Measurements from ENCODE around the gene RUBCNL. TPM values are rescaled to one million over a fixed set of nuclear protein-coding genes. Genes with fewer than 3 reads are reported as not detected.
"Not testable (repeated sequence)": the region's sequence is repeated elsewhere in the genome, so short reads cannot be mapped to it uniquely, and the experiment has no call there.

RUBCNL gene, protein sequence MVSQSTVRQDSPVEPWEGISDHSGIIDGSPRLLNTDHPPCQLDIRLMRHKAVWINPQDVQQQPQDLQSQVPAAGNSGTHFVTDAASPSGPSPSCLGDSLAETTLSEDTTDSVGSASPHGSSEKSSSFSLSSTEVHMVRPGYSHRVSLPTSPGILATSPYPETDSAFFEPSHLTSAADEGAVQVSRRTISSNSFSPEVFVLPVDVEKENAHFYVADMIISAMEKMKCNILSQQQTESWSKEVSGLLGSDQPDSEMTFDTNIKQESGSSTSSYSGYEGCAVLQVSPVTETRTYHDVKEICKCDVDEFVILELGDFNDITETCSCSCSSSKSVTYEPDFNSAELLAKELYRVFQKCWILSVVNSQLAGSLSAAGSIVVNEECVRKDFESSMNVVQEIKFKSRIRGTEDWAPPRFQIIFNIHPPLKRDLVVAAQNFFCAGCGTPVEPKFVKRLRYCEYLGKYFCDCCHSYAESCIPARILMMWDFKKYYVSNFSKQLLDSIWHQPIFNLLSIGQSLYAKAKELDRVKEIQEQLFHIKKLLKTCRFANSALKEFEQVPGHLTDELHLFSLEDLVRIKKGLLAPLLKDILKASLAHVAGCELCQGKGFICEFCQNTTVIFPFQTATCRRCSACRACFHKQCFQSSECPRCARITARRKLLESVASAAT
- total RNA-seq: 0.70 TPM
- long read RNA-seq, partial matches to known transcripts: 0 of 1 reads
- long read RNA-seq, other reads (novel, unspliced or antisense): 1 of 1 reads

DNA sequence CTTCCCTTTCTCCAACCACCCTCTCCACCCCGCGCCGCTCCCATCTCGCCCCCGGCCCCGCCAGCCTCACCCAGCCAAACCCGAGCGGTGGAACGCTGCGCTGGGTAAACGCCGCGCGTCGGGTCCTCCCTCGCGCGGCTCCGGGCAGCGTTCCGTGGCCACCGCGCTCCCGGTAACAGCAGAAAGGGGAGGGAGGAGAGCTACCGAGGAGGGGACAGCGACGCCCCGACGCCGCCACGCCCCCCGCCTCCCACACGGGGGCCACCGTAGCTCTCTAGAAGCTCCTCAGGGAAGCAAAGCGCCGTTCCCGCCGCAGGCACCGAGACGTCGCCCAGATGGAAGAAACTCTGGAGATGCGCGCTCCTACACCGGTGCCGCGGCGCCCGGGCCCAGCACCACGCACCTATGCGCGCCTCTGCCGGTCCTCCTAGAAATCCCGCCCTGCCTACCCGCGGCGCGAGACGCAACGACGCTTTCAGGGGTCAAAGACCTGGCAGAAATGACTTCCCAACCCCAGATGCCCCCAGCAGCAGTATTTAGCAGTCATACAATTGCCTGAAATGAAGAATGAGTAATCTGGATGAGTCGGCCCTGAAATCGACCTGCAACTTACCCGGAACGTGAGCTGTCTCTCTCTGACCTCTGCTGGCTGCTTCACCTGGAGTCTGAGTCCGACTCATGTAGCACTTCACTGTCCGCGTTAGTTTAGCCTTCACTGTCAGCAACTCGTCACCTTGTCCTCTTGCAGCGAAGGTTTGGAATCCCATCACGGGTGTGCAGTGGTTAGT, at the start of gene RUBCNL:
TSS of gene RUBCNL (minus strand) at position 189 of the 788 bp plus-strand sequence. CDS start 14,777 bp downstream, outside the sequence.
- intact Hi-C loops (cut with DNase I): no loop called here
- peak; percentile 44 for ATAC-seq (ENCODE audit: poor library complexity)
- DNase-seq: peak; percentile 64

DNA sequence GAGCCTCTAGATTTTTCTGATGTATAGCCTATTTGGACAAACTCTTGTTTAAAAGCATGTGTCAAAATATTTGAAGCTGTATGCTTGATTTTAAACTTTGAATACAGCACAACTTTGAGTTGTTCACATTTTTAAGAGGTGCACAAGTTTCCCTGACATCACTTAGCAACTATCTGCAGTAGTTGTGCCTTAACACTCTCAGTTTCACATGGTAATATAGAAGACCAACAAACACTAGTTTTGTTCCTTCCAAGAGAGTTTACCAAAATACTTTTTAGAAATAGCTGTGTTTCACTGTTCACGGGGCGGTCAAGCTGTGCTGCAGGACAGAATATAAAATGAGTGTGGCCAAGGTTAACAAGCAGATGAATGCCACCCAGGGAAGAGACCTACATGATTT, 42.5 kb upstream of the RUBCNL start:
- intact Hi-C loops (cut with DNase I); DNase-seq; ATAC-seq (ENCODE audit: poor library complexity): not testable (repeated sequence)

DNA sequence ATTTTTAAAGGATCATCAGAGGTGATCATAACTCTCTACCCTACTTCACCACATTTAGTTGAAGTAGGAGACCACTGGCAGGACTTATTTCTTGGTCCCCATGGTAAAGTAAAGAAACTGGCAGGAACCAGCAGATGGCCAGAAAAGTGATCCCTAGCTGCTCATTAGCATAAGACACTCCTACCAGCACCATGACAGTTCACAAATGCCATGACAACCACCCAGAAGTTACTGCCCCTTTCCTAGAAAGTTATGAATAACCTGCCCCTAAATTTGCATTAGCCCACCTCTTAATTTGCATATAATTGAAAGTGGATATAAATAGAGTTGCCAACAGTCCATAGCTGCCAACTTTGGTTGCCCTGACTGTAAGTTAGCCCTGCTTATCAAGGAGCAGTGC, 18.4 kb upstream of the RUBCNL start:
- DNase-seq (no peak), ATAC-seq (ENCODE audit: poor library complexity) (no peak)
- intact Hi-C loops (cut with DNase I): no loop called here

DNA sequence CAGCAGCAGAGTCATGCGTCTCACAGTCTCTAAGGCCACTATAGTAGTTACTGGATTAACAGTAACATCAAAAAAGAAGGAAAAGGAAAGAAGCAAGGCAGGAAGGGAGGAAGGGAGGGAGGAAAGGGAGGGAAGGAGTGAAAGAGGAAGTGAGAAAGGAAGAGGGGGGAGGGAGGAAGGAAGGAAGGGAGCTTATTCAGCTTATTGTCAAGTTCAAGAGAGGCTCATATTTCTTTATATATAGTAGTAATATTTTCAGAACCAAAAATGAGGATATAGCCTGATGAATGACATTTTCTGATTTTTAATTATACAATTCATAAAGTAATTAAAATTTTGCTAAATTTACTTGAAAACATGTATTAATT, 17.7 kb upstream of the RUBCNL start:
- intact Hi-C loops (cut with DNase I): no loop called here
- ATAC-seq (ENCODE audit: poor library complexity) (peak; percentile 71), DNase-seq (no peak)

DNA sequence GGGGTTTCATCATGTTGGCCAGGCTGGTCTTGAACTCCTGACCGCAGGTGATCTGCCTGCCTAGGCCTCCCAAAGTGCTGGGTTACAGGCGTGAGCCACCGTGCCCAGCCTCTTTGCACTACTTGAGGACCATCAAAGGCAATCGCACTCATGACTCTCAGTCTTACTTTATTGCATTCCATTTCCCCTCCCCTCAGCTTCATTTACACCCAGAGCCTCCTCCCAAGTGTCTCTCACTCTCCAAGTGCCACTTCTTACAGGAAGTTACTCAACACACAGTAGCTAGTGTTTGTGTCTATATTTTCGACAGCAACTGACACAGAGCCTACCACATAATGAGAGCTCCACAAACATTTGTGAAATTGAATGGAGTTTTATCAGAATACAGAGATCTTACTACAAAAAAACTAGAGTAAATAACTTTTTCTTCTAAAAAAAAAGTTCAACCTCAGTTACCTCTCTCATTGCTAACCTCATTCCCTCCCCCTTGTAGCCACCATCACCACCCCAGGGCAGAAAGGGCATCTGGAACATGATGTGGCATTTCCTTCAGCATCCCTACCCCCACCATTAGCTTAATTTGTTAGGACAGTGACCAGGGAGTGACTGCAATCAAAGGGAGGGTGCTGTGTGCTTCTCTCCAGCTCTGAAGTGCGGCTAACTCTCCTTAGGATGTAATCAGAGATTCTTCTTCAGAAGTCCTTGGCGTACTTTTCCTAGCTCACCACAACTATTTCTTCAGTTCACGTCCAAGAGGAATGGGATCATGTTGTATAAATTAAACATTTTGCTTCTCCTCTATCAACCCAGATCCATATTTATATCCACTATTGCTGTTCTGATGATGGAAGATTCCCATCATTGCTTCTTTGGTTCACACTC, 17.0 kb upstream of the RUBCNL start:
- ATAC-seq (ENCODE audit: poor library complexity) (peak; percentile 84), DNase-seq (no peak)
- intact Hi-C loops (cut with DNase I): no loop called here

DNA sequence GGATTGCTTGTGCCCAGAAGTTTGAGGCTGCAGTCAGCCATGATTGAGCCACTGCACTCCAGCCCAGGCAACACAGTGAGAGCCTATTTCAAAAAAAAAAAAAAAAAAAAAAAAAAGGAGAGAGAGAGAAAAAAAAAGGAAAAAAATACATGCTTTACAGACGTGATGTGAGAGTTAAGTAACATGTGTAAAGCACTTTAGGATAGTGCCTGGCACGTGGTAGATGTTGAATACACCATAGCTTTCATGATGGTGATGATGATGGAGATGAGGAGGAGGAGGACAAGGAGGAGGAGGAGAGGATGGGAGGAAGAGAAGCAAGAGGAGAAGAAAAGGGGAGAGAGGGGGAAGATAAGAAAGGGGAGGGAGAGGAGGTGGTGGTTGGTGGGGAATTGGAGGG, 15.1 kb upstream of the RUBCNL start:
- no peak for DNase-seq
- ATAC-seq (ENCODE audit: poor library complexity): no peak
- intact Hi-C loops (cut with DNase I): no loop called here

DNA sequence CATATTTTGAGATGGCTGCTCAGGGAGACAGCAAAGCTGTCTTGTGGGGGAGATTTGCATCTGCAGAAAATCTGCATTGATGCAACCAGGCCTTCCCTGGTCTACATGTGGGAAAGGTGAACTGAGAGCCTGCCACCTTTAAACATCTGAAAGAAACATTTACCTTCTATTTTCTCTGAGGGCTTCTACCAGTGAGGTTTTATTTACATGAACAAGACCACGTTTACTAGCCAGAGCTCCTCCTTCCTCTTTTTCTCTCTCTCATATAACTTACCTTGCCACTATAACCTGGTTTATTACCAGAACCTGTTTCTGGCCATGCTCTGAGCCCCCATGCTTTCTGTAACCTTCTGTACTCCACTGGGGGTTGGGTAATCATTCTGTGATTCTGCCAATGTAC, 14.4 kb upstream of the RUBCNL start:
- DNase-seq (no peak), ATAC-seq (ENCODE audit: poor library complexity) (no peak)
- intact Hi-C loops (cut with DNase I): no loop called here

DNA sequence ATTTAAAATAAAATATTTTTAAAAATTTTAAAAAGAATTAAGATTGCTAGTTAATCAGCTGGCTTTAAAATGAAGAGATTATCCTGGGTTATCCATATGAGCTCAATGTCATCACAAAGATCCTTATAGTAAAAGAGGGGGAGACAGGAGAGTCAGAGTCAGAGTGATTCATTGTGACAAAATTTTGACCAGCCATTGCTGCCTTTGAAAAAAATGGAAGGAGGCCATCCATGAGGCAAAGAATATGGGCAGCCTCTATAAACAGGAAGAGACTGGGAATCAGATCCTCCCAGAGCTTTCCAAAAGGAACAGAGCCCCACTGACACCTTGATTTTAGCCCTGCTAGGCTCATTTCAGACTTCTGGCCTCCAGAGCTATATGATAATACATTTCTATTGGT, 9.3 kb upstream of the RUBCNL start:
- DNase-seq (no peak), ATAC-seq (ENCODE audit: poor library complexity) (no peak)
- intact Hi-C loops (cut with DNase I): no loop called here

DNA sequence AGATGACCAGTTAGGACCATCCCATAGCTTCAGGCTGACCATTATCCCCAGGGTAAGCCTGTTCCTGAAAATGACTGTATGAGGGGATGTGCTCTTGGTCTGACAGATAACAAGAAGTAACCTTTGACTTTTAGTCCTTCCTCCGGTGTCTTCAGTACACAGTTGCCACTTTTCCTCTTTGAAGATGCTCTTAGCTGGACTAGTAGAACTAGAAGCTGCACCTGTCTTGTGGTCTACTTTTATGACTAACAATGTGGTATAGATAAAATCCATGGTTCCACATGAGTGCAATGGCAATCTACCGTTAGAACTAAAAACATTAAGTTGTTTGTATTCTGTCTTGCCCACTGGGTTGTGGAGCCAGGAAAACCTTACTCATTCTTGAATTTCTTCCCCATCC, 5.9 kb upstream of the RUBCNL start:
- intact Hi-C loops (cut with DNase I): no loop called here
- DNase-seq (no peak), ATAC-seq (ENCODE audit: poor library complexity) (no peak)

DNA sequence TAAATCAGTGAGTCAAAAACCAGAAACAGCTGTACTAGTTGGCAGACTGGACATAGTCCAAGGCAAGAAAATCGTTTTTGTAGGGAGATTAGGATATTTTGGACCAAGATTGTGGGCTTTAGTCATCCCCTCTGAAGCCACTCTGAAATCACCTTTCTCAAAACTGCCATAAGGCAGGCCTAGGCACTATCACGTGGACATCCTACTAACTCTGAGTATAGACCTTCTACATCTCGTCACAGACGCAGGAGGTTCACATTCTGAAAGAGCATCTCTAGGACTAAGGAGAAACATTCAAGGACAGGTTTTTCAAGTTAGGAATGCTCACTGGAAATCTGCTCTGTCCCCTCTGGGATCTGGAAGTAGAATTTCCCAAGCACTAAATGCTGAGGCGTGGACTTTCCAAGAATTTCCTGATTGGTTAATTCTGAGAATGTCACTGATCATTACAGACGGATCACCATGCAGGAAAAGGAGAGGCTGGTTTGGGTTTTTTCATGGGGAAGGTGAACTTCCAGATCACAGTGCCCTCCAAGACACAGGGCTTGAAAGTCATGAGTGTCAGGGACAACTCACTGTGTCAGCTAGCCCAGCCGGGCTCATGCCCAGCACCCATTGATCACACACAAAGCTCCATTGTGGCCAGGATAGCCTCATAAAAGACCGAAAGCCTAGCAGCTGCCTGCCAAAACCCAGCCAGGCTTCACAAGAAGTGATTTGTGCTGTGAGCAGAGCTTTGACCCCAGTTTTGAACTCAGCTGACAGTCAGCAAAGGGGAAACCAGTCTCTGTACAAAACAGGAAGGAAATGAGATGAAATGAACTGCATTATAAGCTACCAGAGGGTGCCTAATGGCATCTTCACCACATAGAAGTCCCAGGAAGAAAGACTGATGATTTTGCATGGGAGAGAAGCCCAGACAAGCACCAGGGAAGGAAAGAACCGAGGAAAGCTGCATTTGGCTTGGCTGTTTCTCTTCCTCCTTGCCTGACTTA, 2.7 kb upstream of the RUBCNL start:
- DNase-seq (peak; percentile 54), ATAC-seq (ENCODE audit: poor library complexity) (peak; percentile 71)
- intact Hi-C loops (cut with DNase I): no loop called here

DNA sequence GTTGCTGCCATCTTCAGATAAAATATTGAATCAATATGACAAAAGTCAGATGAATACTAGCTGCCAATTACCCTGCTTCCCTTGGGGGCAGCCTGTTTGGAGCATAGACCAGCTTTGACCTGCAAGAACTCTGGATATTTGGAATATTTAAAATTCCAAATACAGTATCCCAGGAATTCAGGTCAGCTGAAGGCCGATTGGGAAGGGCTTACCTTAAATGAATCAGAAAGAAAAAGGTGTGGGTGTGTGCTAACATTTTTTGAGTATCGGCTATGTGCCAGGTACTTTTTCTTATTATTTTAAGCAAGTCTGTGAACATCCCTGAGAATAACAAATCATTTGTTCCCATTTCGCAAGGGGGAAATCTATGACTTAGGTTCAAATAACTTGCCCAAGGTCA, 1.8 kb upstream of the RUBCNL start:
- intact Hi-C loops (cut with DNase I): no loop called here
- no peak for DNase-seq
- ATAC-seq (ENCODE audit: poor library complexity): no peak

DNA sequence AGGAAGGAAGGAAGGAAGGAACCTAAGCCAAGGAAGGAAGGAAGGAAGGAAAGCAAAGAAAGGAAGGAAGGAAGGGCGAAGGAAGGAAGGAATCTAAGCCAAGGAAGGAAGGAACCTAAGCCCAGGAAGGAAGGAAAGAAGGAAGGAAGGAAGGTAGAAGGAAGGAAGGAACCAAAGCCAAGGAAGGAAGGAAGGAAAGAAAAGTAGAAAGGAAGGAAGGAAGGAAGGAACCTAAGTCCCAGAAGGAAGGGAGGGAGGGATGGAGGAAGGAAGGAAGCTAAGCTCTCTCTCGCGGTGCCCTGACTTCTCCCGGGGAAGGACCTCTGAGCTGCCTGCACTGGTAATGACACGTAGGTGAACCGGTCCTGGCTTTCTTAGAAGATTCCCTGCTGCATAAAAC, 1.3 kb upstream of the RUBCNL start:
- DNase-seq: no peak
- intact Hi-C loops (cut with DNase I): no loop called here
- no peak for ATAC-seq (ENCODE audit: poor library complexity)

DNA sequence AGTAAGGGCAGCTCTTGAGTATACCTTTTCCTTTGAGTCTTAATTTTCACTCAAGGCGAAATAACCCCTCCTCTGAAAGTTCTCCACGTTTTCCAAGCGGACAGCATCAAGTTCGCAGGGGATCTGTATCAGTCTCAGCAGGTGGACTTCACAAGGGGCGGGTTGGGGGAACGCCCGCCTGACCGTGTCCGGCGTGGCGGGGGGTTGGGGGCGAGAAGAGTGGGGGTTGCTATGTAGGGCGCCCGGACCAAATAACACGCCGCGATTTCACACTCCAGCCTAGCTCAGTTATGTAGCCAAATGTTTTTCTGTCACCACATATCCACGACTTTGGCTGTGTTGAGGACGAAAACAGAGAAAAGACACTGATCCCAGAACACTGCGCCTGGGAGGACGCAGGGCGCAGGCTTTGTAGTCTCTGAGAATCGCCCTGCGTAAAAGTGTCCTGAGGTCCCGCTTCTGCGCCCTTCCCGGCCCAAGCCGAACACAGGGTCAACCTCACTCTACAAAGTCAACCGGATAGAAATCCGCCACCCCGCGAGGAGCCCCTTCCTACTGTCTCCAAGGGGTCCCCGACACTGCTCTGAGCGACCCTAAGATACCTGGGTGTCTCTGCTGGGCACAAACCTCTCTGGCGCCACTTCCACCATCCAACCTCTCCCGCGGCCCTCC, 524 bp downstream of the RUBCNL start:
- intact Hi-C loops (cut with DNase I): no loop called here
- DNase-seq (no peak), ATAC-seq (ENCODE audit: poor library complexity) (no peak)

DNA sequence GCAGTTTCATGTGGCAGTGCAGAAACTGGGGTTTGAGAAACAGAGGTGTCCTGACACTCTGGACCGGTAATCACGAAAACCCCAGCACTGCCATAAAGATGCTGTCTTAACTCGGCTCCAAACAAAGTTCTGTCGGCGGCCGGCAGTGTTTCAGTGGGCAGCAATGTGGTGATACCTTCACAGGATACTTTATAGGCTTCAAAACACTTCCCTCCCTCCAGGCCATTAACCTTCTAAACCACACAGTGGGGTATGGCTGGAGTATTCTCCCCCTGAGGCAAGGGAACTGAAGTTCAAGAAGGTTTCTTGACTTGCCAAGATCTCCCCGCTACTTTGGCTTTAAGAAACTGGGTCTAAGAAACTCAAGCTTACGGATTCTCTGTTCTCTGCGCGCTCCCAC, 1.1 kb downstream of the RUBCNL start:
- DNase-seq (no peak), ATAC-seq (ENCODE audit: poor library complexity) (no peak)
- intact Hi-C loops (cut with DNase I): no loop called here

DNA sequence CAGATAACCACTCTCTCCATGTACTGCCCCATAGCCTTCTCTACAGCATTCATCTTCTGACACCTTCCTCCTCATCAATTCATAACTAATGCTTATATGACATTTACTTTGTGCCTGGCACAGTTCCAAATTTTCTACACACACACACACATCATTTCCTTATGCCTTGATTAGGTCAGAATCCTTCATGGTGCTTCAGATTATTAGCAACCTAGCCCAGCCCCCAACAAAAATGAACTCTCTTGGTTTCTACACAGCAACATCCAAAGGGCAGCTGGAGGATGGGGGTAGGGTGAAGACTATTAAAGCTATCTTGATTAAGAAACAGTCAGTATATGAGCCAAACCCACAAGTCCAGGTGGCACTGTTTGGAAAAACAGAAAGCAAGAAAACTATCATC, 3.7 kb downstream of the RUBCNL start:
- DNase-seq (no peak), ATAC-seq (ENCODE audit: poor library complexity) (no peak)
- intact Hi-C loops (cut with DNase I): no loop called here

DNA sequence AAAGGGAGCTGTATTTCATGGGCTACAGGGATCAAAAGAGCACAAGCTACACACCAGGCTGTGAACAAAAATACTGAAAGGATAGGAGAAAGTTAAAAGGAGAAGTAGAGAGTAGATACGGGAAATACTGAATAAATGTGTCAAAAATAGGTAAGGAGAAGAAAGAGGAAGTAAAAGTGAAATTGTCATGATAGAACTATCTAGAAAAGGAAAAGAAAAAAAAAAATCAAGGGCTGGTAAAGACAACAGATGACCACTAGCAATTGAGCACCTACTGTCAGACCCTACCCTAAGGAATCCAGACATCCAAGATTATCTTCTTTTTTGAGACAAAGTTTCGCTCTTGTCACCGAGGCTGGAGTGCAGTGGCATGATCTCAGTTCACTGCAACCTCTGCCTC, 4.8 kb downstream of the RUBCNL start:
- DNase-seq (no peak), ATAC-seq (ENCODE audit: poor library complexity) (no peak)
- intact Hi-C loops (cut with DNase I): no loop called here

DNA sequence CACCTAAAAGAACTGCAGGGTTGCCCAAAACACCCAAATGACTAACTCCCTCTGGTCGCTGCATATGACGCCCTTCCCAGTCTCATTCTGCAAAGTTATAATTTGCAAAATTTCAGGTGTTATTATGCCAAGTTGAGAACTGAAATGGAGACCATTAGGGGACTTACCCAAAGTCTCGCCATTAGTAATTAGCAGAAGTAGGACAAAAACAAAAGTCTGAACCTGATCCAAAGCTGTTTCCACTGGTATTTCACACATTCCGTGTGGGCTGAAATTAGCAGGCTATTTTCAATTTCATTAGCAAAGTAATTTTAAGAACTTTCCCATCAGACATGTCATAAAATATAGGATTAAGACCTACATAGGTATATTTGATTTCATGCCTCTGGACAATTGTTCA, 6.8 kb downstream of the RUBCNL start:
- intact Hi-C loops (cut with DNase I): no loop called here
- ATAC-seq (ENCODE audit: poor library complexity): no peak
- no peak for DNase-seq
